ENCODE measurements around the gene TMEM116.
A peak's percentile ranks its signal among the peaks of the same experiment; 100 is the strongest.

The TMEM116 gene

GRCh38 chr12:111943929-111944328 lies 69.0 kb downstream of the TMEM116 start:
- no peak overlapping the region for H3K27ac ChIP-seq
- no peaks in the 10 kb centered on the region for H3K36me3 ChIP-seq (ENCODE audit: insufficient read depth, low read length)
- no peak for TF ChIP-seq EZH2 (IDR thresholded peaks at IDR 0.05)
- TF ChIP-seq FOXP2 (optimal IDR thresholded peaks at IDR 0.05; ENCODE audit: control extremely low read depth, extremely low read length, insufficient read depth): no peak
- TF ChIP-seq POLR2AphosphoS5 (IDR thresholded peaks at IDR 0.05; ENCODE audit: borderline replicate concordance, low read depth, low read length): no peak
- no peak overlapping the region for H3K9ac ChIP-seq (ENCODE audit: insufficient read length)
- no peak overlapping the region for H3K4me3 ChIP-seq
- no peak for DNase-seq (ENCODE audit: low read depth, low spot score)
- no peaks in the 10 kb centered on the region for H3K9me3 ChIP-seq (ENCODE audit: low read depth, low read length)

GRCh38 chr12:111942557-111942956 lies 70.4 kb downstream of the TMEM116 start:
- no peak for DNase-seq (ENCODE audit: low read depth, low spot score)
- H3K36me3 ChIP-seq (ENCODE audit: insufficient read depth, low read length): no peaks in the 10 kb centered on the region
- no peak for TF ChIP-seq POLR2AphosphoS5 (IDR thresholded peaks at IDR 0.05; ENCODE audit: borderline replicate concordance, low read depth, low read length)
- no peak for TF ChIP-seq FOXP2 (optimal IDR thresholded peaks at IDR 0.05; ENCODE audit: control extremely low read depth, extremely low read length, insufficient read depth)
- no peak for TF ChIP-seq EZH2 (IDR thresholded peaks at IDR 0.05)
- H3K9ac ChIP-seq (ENCODE audit: insufficient read length): no peak overlapping the region
- H3K9me3 ChIP-seq (ENCODE audit: low read depth, low read length): no peaks in the 10 kb centered on the region
- no peak overlapping the region for H3K4me3 ChIP-seq
- H3K27ac ChIP-seq: 0 out of 2 replicates have a peak overlapping the region, but pooled peaks have one; percentile 6

- Histone ChIP-seq H3K9ac (ENCODE audit: insufficient read length) (no peak overlapping the region), H3K9me3 (ENCODE audit: low read depth, low read length) (no peaks in the 10 kb centered on the region), H3K4me3 (no peak overlapping the region), H3K27ac (no peak overlapping the region), H3K36me3 (ENCODE audit: insufficient read depth, low read length) (no peaks in the 10 kb centered on the region)
- DNase-seq (ENCODE audit: low read depth, low spot score): no peak
- no peak for TF ChIP-seq POLR2AphosphoS5 (IDR thresholded peaks at IDR 0.05; ENCODE audit: borderline replicate concordance, low read depth, low read length)
Observed at GRCh38 chr12:111937429-111937828, 75.5 kb downstream of the TMEM116 start.

GRCh38 chr12:111936869-111937268 lies 76.1 kb downstream of the TMEM116 start:
- no peak for DNase-seq (ENCODE audit: low read depth, low spot score)
- no peak overlapping the region for H3K4me3 ChIP-seq
- no peak overlapping the region for H3K27ac ChIP-seq
- H3K9ac ChIP-seq (ENCODE audit: insufficient read length): no peak overlapping the region
- H3K9me3 ChIP-seq (ENCODE audit: low read depth, low read length): no peaks in the 10 kb centered on the region
- no peak for TF ChIP-seq EZH2 (IDR thresholded peaks at IDR 0.05)
- no peaks in the 10 kb centered on the region for H3K36me3 ChIP-seq (ENCODE audit: insufficient read depth, low read length)

- DNase-seq (ENCODE audit: low read depth, low spot score): no peak
- TF ChIP-seq FOXP2 (optimal IDR thresholded peaks at IDR 0.05; ENCODE audit: control extremely low read depth, extremely low read length, insufficient read depth) (no peak), EZH2 (IDR thresholded peaks at IDR 0.05) (no peak), POLR2AphosphoS5 (IDR thresholded peaks at IDR 0.05; ENCODE audit: borderline replicate concordance, low read depth, low read length) (no peak)
- no peak overlapping the region for H3K4me3 ChIP-seq
- H3K9me3 ChIP-seq (ENCODE audit: low read depth, low read length): no peaks in the 10 kb centered on the region
- H3K9ac ChIP-seq (ENCODE audit: insufficient read length): no peak overlapping the region
- H3K36me3 ChIP-seq (ENCODE audit: insufficient read depth, low read length): no peaks in the 10 kb centered on the region
- no peak overlapping the region for H3K27ac ChIP-seq
Observed at GRCh38 chr12:111932241-111932640, 80.7 kb downstream of the TMEM116 start.

- H3K36me3 ChIP-seq (ENCODE audit: insufficient read depth, low read length): no peaks in the 10 kb centered on the region
- H3K9ac ChIP-seq (ENCODE audit: insufficient read length): no peak overlapping the region
- no peak overlapping the region for H3K4me3 ChIP-seq
- no peak for TF ChIP-seq EZH2 (IDR thresholded peaks at IDR 0.05)
- TF ChIP-seq FOXP2 (optimal IDR thresholded peaks at IDR 0.05; ENCODE audit: control extremely low read depth, extremely low read length, insufficient read depth): no peak
- TF ChIP-seq POLR2AphosphoS5 (IDR thresholded peaks at IDR 0.05; ENCODE audit: borderline replicate concordance, low read depth, low read length): no peak
- no peak for DNase-seq (ENCODE audit: low read depth, low spot score)
- H3K9me3 ChIP-seq (ENCODE audit: low read depth, low read length): no peaks in the 10 kb centered on the region
- H3K27ac ChIP-seq: no peak overlapping the region
Observed at GRCh38 chr12:111927346-111927745, 85.6 kb downstream of the TMEM116 start.

- no peak overlapping the region for H3K27ac ChIP-seq
- no peak for TF ChIP-seq FOXP2 (optimal IDR thresholded peaks at IDR 0.05; ENCODE audit: control extremely low read depth, extremely low read length, insufficient read depth)
- no peak for TF ChIP-seq EZH2 (IDR thresholded peaks at IDR 0.05)
- TF ChIP-seq POLR2AphosphoS5 (IDR thresholded peaks at IDR 0.05; ENCODE audit: borderline replicate concordance, low read depth, low read length): no peak
- no peaks in the 10 kb centered on the region for H3K36me3 ChIP-seq (ENCODE audit: insufficient read depth, low read length)
- no peak overlapping the region for H3K4me3 ChIP-seq
- no peak for DNase-seq (ENCODE audit: low read depth, low spot score)
- no peaks in the 10 kb centered on the region for H3K9me3 ChIP-seq (ENCODE audit: low read depth, low read length)
- no peak overlapping the region for H3K9ac ChIP-seq (ENCODE audit: insufficient read length)
Observed at GRCh38 chr12:111926631-111927030, 86.3 kb downstream of the TMEM116 start.

GRCh38 chr12:111925171-111925570 lies 87.8 kb downstream of the TMEM116 start:
- TF ChIP-seq POLR2AphosphoS5 (IDR thresholded peaks at IDR 0.05; ENCODE audit: borderline replicate concordance, low read depth, low read length): no peak
- no peak for TF ChIP-seq FOXP2 (optimal IDR thresholded peaks at IDR 0.05; ENCODE audit: control extremely low read depth, extremely low read length, insufficient read depth)
- no peak for TF ChIP-seq EZH2 (IDR thresholded peaks at IDR 0.05)
- H3K4me3 ChIP-seq: no peak overlapping the region
- no peak for DNase-seq (ENCODE audit: low read depth, low spot score)
- no peaks in the 10 kb centered on the region for H3K36me3 ChIP-seq (ENCODE audit: insufficient read depth, low read length)
- H3K9me3 ChIP-seq (ENCODE audit: low read depth, low read length): no peaks in the 10 kb centered on the region
- H3K9ac ChIP-seq (ENCODE audit: insufficient read length): no peak overlapping the region
- H3K27ac ChIP-seq: no peak overlapping the region

GRCh38 chr12:111907740-111908139 lies 105.2 kb downstream of the TMEM116 start:
- H3K9me3 ChIP-seq (ENCODE audit: low read depth, low read length): peaks cover 3% of the 10 kb centered on the region; the same call in 1 of the 2 replicates
- peaks cover 10% of the 10 kb centered on the region; the same call in 1 of the 2 replicates for H3K36me3 ChIP-seq (ENCODE audit: insufficient read depth, low read length)
- no peak for DNase-seq (ENCODE audit: low read depth, low spot score)
- no peak overlapping the region for H3K4me3 ChIP-seq
- TF ChIP-seq FOXP2 (optimal IDR thresholded peaks at IDR 0.05; ENCODE audit: control extremely low read depth, extremely low read length, insufficient read depth): no peak
- H3K27ac ChIP-seq: no peak overlapping the region
- H3K9ac ChIP-seq (ENCODE audit: insufficient read length): no peak overlapping the region

All from SK-N-MC (cell line).